Epithelial cell of prostate (primary cell): ENCODE results near the gene COPS6.
"Not testable (repeated sequence)": the region's sequence is repeated elsewhere in the genome, so short reads cannot be mapped to it uniquely, and the experiment has no call there.

Experiments
- DNase-seq: peaks from one replicate; pipeline ENCODE4 v3.0.0-alpha.2; 2011; ENCODE audit warnings: low read depth, low spot score
- H3K27ac ChIP-seq: fragments of 450-650 bp; 2 replicates; pipeline ENCODE4 v1.5.1; 2017; ENCODE audit warnings: mild to moderate bottlenecking

The COPS6 gene

DNA sequence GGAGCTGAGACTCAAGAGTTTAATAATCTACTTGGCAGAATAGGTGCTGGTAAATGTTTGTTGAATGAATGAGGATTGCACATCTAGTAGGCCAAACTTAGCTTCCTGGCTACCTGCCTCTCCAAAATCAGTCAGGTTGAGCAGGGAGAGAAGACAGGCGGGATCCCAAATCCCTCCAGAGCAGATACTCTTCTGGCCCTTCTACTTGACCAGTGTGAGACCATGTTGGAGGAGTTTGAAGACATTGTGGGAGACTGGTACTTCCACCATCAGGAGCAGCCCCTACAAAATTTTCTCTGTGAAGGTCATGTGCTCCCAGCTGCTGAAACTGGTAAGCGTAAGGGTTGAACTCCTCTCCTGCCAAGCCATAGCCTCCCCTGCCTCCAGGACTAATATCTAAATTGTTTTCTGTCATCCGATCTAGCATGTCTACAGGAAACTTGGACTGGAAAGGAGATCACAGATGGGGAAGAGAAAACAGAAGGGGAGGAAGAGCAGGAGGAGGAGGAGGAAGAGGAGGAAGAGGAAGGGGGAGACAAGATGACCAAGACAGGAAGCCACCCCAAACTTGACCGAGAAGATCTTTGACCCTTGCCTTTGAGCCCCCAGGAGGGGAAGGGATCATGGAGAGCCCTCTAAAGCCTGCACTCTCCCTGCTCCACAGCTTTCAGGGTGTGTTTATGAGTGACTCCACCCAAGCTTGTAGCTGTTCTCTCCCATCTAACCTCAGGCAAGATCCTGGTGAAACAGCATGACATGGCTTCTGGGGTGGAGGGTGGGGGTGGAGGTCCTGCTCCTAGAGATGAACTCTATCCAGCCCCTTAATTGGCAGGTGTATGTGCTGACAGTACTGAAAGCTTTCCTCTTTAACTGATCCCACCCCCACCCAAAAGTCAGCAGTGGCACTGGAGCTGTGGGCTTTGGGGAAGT is 35.8 kb downstream of the COPS6 start:
- no peak for DNase-seq
- no peak overlapping the region for H3K27ac ChIP-seq

- H3K27ac ChIP-seq, result peak overlapping the region; percentile 89
- no peak for DNase-seq
Observed at GRCh38 chr7:100126239-100126930, 37.6 kb downstream of the COPS6 start.

GRCh38 chr7:100126931-100127865 is 38.4 kb downstream of the COPS6 start, which contains the start of gene MBLAC1:
Gene MBLAC1, plus strand, starts transcription at chr7:100126967. Its CDS starts 429 bp downstream, at chr7:100127396.
- peak; percentile 43 for DNase-seq
- peak within 1 kb of the TSS; percentile 89 for H3K27ac ChIP-seq

DNA sequence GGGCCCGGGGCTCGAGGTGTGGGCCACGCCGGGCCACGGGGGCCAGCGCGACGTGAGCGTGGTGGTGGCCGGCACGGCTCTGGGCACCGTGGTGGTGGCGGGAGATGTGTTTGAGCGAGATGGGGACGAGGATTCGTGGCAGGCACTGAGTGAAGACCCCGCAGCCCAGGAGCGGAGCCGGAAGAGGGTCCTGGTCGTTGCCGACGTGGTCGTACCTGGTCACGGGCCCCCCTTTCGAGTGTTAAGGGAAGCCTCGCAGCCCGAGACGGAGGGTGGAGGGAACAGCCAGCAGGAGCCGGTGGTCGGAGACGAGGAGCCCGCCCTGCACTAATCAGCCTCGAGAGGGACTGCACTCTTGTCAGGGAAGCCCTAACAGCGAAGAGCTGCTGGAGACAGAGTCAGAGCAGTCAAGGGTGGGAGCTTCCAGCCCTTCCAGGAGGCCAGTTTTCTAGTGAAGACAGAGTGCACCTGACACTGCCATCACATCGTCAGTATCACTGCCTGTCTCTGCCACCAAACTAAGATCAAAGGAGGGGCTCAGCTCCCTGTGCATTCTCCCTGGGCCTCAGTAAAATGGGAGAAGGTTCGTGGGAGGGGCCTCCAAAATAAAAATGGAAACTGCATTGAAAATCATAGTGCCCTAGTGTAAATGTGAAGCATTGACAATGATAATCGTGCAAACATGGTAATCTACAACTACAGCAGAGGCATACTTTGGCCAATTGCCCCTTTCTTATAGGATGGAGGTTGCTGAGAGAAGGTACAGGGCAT is 39.3 kb downstream of the COPS6 start:
- no peak for DNase-seq
- H3K27ac ChIP-seq, result peak overlapping the region; percentile 89

DNA sequence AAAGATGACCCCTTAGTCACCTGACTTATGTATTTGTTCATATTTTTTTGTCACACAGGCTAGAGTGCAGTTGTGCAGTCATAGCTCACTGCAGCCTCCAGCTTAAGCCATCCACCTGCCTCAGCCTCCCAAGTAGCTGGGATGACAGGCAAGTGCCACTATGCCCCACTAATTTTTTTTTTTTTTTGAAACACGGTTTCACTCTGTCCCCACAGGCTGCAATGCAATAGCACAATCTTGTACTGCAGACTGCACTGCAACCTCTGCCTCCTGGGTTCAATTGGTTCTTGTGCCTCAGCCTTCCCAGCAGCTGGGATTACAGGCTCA is 39.8 kb downstream of the COPS6 start:
- H3K27ac ChIP-seq, result no peak overlapping the region

GRCh38 chr7:100130220-100130607 is 41.4 kb downstream of the COPS6 start:
- not testable (repeated sequence) for DNase-seq
- H3K27ac ChIP-seq, result peak overlapping the region; percentile 40

More for the DNA sequence above, 39.8 kb downstream of the COPS6 start:
- DNase-seq, result no peak

DNA sequence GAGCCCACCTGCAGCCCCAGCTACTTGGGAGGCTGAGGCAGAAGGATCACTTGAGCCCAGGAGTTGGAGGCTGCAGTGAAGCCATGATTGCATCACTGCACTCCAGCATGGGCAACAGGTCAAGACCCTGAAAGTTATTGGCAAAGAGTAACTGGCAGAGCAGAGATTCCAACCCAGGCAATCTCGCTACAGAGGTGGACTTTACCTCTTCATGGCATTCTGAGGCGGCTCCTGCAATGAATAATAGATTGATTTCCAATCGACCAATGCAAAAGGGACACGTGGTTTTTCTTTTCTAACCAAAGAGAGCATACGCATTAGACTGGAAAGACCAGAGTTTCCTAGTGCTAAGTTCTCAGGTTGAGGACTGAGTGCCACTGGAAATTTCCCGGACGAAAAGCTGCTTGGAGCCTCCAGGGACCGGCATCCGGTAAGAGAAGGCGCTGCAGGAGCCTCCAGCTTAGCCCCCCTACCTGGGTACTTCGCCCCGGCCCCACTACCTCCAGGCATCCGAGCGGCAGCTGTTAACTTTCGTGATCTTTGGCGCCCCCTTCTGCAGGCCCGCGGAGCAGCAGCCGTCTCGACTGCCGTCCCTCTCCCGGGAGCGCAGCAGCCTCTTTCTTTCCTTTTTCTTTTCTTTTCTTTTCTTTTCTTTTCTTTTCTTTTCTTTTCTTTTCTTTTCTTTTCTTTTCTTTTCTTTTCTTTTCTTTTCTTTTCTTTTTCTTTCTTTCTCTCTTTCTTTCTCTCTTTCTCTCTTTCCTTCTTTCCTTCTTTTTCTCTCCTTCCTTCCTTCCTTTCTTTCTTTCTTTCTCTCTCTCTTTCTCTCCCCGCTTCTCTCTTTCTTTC is 42.1 kb downstream of the COPS6 start:
- H3K27ac ChIP-seq, result peak overlapping the region; percentile 40
- no peak for DNase-seq

DNA sequence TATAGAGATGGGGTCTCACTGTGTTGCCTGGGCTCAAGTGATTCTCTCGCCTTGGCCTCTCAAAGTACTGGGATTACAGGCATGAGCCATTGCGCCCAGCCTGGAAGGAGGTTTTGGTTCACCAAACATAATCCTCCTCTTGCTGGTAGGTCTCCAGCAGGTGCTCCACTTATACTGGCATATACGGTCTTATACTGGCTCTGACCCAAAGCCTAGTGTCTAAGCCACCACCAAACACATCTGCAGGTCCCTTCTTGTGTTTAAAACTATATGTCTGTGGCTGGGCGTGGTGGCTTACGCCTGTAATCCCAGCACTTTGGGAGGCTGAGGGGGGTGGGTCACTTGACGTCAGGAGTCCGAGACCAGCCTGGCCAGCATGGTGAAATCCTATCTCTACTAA is 43.4 kb downstream of the COPS6 start:
- no peak overlapping the region for H3K27ac ChIP-seq
- DNase-seq, result no peak

- no peak for DNase-seq
- H3K27ac ChIP-seq, result no peak overlapping the region
Observed at GRCh38 chr7:100132697-100133151, 44.0 kb downstream of the COPS6 start.

DNA sequence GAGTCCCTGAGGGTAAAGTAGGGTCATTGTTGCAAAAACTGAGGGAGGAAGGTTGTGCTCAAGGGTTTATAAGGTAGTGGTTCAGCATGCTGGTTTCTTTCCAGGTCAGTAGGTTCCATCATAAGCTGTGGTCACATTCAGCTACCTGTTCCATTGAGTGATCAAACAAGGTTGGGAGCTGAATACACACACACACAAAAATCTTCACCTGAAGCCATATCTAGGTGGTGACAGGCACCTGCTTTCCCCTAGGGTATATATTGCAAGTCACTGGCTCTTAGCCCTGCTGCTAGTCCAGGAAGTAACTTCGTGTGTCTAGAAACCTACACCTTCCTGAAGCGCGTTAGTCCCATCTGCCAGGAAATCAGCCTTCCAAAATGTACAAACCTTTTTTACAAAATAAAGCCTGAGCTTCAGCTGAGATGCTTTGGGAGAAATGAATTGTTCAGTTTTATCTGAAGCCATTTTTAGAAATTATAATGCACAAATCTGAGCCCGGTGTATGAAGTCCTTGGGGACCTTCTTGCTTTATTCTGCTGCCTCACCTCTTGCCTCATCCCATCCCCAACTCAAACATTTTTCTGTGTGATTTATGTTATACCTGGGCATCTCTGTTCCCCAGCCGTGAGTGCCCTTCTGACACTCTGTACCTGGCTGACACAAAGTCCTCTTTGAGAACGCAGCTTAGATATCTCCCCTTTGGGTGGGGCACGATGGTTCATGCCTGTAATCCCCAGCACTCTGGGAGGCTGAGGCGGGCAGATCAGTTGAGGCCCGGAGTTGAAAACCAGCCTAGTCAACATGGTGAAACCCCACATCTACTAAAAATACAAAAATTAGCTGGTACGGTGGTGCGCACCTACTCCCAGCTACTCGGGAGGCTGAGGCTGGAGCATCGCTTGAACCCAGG is 49.3 kb downstream of the COPS6 start:
- no peak overlapping the region for H3K27ac ChIP-seq
- no peak for DNase-seq

DNA sequence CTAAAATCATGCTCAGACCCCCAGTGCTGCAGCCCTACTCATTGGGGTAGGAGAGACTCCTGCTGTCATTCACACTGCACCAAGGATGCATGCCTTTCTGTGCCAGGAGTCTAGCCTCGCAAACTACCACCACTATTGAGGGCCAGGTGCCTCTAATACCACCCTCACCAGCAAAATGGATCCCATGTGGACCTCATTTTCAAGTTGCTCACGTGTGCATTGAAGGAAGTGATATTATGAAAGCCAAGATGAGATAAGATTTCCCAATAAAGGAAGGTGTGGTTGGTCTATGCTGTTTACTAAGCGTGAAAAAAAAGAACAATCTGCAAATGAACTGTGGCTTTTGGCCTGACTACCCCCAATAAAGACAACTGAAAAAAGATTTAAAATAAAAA is 52.8 kb downstream of the COPS6 start:
- DNase-seq, result no peak
- no peak overlapping the region for H3K27ac ChIP-seq
